WERI-Rb-1 (cell line): ENCODE results near the gene SLC22A3.

Experiments
- DNase-seq: peaks from one replicate; pipeline ENCODE4 v3.0.0-alpha.2; 2020
- H3K27ac ChIP-seq: fragments of 250-450 bp; sonication (Bioruptor Pico); 2 replicates; pipeline ENCODE4 v1.5.1; 2020; ENCODE audit warnings: mild to moderate bottlenecking, moderate library complexity
- H3K27me3 ChIP-seq: fragments of 250-450 bp; sonication (Bioruptor Pico); 2 replicates; pipeline ENCODE4 v1.5.1; 2021; ENCODE audit warnings: mild to moderate bottlenecking, low read depth, moderate library complexity; ENCODE audit not compliant: insufficient read depth, severe bottlenecking
- H3K36me3 ChIP-seq: fragments of 250-450 bp; sonication (Bioruptor Pico); 2 replicates; pipeline ENCODE4 v1.5.1; 2020; ENCODE audit warnings: mild to moderate bottlenecking, moderate library complexity
- H3K4me3 ChIP-seq: 2 replicates; pipeline ENCODE4 v1.5.1; 2011; ENCODE audit warnings: low read depth, mild to moderate bottlenecking, control low read depth, low read length
- H3K9me3 ChIP-seq: fragments of 250-450 bp; sonication (Bioruptor Pico); 2 replicates; pipeline ENCODE4 v1.5.1; 2021; ENCODE audit warnings: mild to moderate bottlenecking, moderate library complexity; ENCODE audit not compliant: severe bottlenecking
- TF ChIP-seq, protein P1 (sequence below): IDR thresholded peaks from 2 replicates; pipeline ENCODE4 v1.5.1; 2011; ENCODE audit warnings: low read depth, mild to moderate bottlenecking, control low read depth, inconsistent platforms, low read length

The SLC22A3 gene

DNA sequence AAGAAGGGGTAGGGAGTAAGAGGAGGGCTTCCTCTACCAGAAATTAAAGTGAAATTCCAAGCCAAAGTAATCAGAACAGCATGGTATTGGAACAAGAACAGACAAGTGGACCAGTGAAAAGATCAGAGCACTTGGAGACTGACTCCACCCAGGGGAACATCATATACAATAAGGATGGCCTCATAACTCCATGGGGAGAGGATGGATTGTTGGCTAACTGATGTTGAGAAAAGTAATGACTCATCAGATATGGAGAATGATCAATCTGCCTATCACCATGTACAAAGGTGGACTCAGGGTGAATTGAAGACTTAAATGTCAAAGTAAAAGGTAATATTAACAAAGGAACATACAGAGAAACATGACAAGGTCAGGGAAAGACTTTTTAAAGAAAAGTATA is 12.8 kb downstream of the SLC22A3 start:
- no peak overlapping the region for H3K27ac ChIP-seq
- H3K36me3 ChIP-seq: no peaks in the 10 kb centered on the region
- H3K27me3 ChIP-seq: peaks cover 70% of the 10 kb centered on the region
- H3K4me3 ChIP-seq: no peak overlapping the region
- TF ChIP-seq, protein P1, sequence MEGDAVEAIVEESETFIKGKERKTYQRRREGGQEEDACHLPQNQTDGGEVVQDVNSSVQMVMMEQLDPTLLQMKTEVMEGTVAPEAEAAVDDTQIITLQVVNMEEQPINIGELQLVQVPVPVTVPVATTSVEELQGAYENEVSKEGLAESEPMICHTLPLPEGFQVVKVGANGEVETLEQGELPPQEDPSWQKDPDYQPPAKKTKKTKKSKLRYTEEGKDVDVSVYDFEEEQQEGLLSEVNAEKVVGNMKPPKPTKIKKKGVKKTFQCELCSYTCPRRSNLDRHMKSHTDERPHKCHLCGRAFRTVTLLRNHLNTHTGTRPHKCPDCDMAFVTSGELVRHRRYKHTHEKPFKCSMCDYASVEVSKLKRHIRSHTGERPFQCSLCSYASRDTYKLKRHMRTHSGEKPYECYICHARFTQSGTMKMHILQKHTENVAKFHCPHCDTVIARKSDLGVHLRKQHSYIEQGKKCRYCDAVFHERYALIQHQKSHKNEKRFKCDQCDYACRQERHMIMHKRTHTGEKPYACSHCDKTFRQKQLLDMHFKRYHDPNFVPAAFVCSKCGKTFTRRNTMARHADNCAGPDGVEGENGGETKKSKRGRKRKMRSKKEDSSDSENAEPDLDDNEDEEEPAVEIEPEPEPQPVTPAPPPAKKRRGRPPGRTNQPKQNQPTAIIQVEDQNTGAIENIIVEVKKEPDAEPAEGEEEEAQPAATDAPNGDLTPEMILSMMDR: no peak
- no peak for DNase-seq
- H3K9me3 ChIP-seq: no peaks in the 10 kb centered on the region

GRCh38 chr6:160362556-160362955 is 14.4 kb downstream of the SLC22A3 start:
- DNase-seq: no peak
- Histone ChIP-seq H3K9me3 (no peaks in the 10 kb centered on the region), H3K27ac (no peak overlapping the region), H3K4me3 (no peak overlapping the region), H3K36me3 (no peaks in the 10 kb centered on the region), H3K27me3 (peaks cover 60% of the 10 kb centered on the region)
- TF ChIP-seq, protein P1: no peak

DNA sequence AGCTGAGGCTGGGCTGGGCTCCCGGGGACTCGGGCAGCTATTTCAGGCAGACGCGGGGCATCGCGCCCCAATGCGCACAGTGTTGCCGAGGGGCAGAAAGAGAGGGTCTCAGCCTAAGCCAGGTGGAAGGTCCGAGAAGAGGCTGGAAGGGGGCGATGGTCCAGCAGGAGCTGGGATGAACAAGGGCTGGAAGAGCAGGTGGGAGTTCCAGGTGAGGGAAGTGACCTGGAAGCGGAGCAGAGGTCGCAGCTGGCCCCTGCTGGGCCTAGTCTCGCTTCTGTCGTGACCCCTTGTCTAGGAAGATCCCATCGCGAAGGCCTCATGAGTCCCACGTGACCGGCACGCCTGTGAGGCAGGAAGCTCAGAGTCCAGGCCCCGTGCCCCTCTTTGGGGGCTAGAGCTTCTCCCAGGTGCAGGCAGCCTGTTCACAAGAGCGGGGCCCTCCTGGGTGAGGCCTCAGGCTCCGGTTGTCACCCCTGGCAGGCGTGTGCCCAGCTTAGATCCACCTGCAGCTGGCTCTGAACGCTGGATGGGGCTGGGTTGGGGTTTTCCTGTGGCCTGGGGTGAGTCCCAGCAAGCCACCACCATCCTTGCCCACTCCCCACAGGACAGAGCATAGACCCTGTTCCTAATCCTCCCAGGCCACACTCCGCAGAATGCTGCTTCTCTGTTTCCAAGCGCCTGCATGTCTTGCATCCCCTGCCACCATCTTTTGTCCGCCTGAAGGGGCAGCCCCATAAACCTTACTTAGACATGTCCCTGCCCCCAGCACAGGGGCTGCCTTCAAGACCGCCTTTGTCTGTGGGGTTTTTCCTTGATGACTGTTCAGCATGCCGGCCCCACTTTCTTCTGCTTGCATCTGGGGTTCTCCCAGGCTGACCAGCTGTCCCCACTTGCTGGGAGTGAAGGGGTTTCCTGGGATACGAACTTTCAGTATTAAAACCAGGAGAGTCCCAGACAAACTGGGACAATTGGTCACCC is 15.1 kb downstream of the SLC22A3 start:
- DNase-seq: no peak
- peaks cover 55% of the 10 kb centered on the region for H3K27me3 ChIP-seq
- no peak overlapping the region for H3K4me3 ChIP-seq
- no peaks in the 10 kb centered on the region for H3K36me3 ChIP-seq
- TF ChIP-seq, protein P1: no peak
- H3K9me3 ChIP-seq: no peaks in the 10 kb centered on the region
- H3K27ac ChIP-seq: no peak overlapping the region

DNA sequence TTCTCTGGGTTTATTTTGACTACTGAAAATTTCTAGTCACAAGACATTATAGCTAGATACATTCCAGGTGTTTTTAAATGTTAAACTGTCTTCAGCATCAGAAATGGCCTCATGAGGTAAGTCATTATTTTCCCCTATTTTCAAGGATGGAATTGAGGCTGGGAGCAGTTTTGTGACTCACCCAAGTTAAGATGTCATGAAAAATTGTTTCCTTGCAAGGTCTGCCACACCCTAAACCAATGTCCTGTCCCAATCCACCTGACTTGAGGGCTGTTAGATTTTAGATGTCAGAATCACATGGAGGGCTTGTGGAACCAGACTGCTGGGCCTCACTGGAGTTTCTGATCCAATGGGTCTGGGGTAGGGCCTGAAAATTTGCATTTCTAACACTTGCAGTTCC is 16.9 kb downstream of the SLC22A3 start:
- DNase-seq: no peak
- H3K27ac ChIP-seq: no peak overlapping the region
- no peaks in the 10 kb centered on the region for H3K9me3 ChIP-seq
- no peak overlapping the region for H3K4me3 ChIP-seq
- TF ChIP-seq, protein P1: no peak
- peaks cover 65% of the 10 kb centered on the region for H3K27me3 ChIP-seq
- no peaks in the 10 kb centered on the region for H3K36me3 ChIP-seq

DNA sequence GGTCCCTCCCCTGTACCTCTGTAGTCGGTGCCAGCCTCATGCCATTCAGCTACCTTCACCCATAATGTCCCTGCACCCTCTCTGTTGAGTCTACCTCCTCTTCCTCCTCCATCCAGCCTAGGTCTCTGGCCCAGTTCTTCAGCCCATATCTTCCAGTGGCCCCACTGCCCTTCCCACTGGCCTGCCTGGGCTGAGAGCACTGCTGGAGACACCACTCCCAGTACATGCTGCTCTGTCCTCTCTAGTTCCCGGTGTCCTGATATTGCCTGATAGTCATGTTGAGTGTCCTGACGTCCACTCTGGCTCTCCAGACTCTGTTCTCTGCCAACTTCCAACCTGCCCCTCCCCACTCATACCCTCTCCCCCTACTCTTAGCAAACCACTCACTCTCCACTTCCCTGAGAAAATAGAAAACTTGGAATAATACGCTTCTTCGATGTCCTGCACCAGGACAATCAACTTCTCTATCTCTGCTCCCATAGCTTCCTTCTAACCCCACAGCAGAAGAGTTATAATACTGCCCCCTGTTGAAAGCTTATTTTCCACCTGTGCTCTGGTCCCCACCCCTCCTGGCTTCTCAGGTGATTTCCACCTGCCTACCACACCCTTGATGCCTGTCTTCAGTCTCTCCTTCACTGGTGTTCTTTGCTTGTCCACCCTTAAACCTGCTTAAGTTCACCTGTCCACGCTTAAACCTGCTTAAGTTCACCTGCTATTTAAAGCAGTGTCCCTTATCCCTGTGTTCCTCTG is 19.8 kb downstream of the SLC22A3 start:
- TF ChIP-seq, protein P1: no peak
- H3K36me3 ChIP-seq: no peaks in the 10 kb centered on the region
- DNase-seq: no peak
- peaks cover 3% of the 10 kb centered on the region for H3K9me3 ChIP-seq
- peaks cover 43% of the 10 kb centered on the region for H3K27me3 ChIP-seq
- no peak overlapping the region for H3K4me3 ChIP-seq
- no peak overlapping the region for H3K27ac ChIP-seq
